ENCODE results near the gene ELFN1.

The ELFN1 gene

DNA sequence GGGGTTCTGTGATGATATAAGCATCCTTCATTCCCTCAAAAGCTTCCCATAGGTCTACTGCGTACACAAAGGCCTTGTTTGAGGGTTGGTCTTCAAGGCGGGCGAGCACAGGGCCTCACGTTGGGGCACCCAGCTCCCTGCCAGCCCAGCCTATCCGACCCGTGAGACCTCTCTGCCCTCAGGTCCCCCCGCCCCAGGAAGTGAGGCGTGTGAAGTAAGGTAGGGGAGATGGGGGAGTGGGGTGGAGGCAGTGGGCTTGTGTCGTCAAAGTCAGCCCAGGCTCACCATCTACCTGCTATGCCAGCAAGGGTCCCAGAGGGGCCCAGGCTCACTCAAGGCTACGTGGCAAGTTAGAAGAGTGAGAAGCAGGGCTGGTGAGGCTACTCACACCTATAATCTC is 47.6 kb upstream of the ELFN1 start:
- H3K4me3 ChIP-seq (replicated peaks; ENCODE audit: insufficient read depth, low read length): no peak overlapping the region
- no peaks in the 10 kb centered on the region for H3K27me3 ChIP-seq (ENCODE audit: insufficient read depth, poor library complexity, severe bottlenecking)
- no peak for DNase-seq (ENCODE audit: low read depth in 1 of 2, low spot score in 1 of 2)
- H3K27ac ChIP-seq (replicated peaks): no peak overlapping the region
- TF ChIP-seq POLR2AphosphoS5 (IDR thresholded peaks at IDR 0.05; ENCODE audit: low read depth): no peak

DNA sequence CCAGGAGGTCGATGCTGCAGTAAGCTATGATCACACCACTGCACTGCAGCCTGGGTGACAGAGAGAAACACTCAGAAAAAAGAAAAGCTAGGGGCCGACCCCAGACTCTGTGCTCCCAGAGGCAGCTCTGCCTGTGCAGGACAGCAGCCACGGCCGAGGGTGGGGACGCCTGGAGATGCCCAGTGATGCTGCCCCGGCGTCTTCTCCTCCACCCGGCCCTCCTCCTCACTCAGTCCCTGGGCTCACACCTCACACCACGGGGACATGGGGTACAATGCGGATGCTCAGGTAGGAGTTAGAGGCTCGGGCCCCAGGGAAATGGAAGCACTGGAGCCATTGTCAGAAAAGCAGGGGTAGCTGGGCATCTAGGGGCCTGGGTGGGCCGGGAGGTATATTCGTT is 46.3 kb upstream of the ELFN1 start:
- TF ChIP-seq, protein P1, sequence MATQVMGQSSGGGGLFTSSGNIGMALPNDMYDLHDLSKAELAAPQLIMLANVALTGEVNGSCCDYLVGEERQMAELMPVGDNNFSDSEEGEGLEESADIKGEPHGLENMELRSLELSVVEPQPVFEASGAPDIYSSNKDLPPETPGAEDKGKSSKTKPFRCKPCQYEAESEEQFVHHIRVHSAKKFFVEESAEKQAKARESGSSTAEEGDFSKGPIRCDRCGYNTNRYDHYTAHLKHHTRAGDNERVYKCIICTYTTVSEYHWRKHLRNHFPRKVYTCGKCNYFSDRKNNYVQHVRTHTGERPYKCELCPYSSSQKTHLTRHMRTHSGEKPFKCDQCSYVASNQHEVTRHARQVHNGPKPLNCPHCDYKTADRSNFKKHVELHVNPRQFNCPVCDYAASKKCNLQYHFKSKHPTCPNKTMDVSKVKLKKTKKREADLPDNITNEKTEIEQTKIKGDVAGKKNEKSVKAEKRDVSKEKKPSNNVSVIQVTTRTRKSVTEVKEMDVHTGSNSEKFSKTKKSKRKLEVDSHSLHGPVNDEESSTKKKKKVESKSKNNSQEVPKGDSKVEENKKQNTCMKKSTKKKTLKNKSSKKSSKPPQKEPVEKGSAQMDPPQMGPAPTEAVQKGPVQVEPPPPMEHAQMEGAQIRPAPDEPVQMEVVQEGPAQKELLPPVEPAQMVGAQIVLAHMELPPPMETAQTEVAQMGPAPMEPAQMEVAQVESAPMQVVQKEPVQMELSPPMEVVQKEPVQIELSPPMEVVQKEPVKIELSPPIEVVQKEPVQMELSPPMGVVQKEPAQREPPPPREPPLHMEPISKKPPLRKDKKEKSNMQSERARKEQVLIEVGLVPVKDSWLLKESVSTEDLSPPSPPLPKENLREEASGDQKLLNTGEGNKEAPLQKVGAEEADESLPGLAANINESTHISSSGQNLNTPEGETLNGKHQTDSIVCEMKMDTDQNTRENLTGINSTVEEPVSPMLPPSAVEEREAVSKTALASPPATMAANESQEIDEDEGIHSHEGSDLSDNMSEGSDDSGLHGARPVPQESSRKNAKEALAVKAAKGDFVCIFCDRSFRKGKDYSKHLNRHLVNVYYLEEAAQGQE (IDR thresholded peaks at IDR 0.05; ENCODE audit: insufficient replicate concordance, low read depth): no peak
- TF ChIP-seq, protein P2, sequence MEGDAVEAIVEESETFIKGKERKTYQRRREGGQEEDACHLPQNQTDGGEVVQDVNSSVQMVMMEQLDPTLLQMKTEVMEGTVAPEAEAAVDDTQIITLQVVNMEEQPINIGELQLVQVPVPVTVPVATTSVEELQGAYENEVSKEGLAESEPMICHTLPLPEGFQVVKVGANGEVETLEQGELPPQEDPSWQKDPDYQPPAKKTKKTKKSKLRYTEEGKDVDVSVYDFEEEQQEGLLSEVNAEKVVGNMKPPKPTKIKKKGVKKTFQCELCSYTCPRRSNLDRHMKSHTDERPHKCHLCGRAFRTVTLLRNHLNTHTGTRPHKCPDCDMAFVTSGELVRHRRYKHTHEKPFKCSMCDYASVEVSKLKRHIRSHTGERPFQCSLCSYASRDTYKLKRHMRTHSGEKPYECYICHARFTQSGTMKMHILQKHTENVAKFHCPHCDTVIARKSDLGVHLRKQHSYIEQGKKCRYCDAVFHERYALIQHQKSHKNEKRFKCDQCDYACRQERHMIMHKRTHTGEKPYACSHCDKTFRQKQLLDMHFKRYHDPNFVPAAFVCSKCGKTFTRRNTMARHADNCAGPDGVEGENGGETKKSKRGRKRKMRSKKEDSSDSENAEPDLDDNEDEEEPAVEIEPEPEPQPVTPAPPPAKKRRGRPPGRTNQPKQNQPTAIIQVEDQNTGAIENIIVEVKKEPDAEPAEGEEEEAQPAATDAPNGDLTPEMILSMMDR (IDR thresholded peaks at IDR 0.05; ENCODE audit: insufficient read depth, low read length): no peak
- TF ChIP-seq GABPA (IDR thresholded peaks at IDR 0.05; ENCODE audit: low read depth) (no peak), POLR2AphosphoS5 (IDR thresholded peaks at IDR 0.05; ENCODE audit: low read depth) (no peak), SPI1 (IDR thresholded peaks at IDR 0.05; ENCODE audit: borderline replicate concordance, low read depth) (no peak)
- no peak for DNase-seq (ENCODE audit: low read depth in 1 of 2, low spot score in 1 of 2)
- no peaks in the 10 kb centered on the region for H3K27me3 ChIP-seq (ENCODE audit: insufficient read depth, poor library complexity, severe bottlenecking)
- H3K4me3 ChIP-seq (replicated peaks; ENCODE audit: insufficient read depth, low read length): no peak overlapping the region
- H3K27ac ChIP-seq (replicated peaks): no peak overlapping the region

DNA sequence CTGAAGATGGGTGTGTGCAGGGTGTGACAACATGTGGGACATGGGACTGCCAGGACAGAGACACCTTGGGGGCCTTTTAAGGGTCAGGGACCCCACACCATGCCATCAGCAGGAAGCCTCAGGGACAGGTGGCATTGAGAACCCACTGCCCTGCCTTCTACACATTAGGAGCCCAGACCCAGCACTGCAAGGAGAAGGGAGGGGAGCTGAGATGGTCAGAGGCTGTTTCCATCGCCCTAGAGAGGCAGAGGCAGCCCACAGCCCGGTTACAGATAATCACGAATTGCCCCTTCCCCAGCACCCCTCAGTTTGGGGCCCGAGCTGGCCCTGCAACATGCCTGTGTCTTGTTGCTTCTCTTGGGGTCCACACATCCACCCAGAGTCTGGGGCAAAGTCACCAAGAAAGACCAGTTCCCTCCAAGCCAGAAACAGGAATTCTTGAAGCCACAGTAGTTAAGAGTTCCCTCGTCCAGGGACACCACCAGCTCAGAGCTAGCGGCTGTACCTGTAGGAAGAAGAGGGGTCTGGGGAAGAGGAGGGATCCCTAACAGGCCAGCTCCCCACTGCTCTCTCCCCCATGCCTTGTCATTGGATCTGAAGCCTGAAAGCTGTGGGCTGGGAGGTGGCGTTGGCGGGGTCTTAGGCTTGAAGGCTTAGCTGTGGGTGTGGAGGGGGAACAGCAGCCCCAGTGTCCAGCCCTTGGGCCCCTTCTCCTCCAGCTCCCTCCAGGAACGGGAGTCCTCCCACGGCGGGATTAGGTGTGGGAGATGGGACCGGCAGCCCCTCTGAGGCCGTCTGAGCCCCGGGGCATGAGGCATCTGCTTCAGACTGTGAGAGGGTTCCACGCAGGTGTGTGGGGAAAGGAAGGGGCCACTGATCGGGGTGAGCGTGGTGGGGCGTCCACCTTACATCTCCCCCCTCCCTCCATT is 44.8 kb upstream of the ELFN1 start:
- Histone ChIP-seq H3K27ac (replicated peaks) (no peak overlapping the region), H3K27me3 (ENCODE audit: insufficient read depth, poor library complexity, severe bottlenecking) (no peaks in the 10 kb centered on the region), H3K4me3 (replicated peaks; ENCODE audit: insufficient read depth, low read length) (no peak overlapping the region)
- no peak for TF ChIP-seq SPI1 (IDR thresholded peaks at IDR 0.05; ENCODE audit: borderline replicate concordance, low read depth)
- no peak for DNase-seq (ENCODE audit: low read depth in 1 of 2, low spot score in 1 of 2)

DNA sequence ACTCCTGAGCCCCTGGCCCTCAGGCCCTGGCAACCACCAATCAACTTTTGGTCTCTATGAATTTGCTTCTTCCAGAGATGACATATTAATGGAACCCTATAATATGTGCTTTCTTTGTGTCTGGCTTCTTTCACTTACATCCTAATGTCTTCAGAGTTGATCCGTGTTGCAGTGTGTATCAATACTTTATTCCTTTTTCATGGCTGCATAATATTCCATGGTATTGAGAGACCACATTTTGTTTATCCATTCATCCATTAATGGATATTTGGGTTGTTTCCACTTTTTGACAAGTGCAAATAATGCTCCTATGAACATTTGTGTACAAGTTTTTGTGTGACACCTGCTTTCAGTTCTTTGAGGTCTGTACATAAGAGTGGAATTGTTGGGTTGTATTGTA is 43.3 kb upstream of the ELFN1 start:
- Histone ChIP-seq H3K27me3 (ENCODE audit: insufficient read depth, poor library complexity, severe bottlenecking) (no peaks in the 10 kb centered on the region), H3K27ac (replicated peaks) (no peak overlapping the region), H3K4me3 (replicated peaks; ENCODE audit: insufficient read depth, low read length) (no peak overlapping the region)
- no peak for TF ChIP-seq POLR2AphosphoS5 (IDR thresholded peaks at IDR 0.05; ENCODE audit: low read depth)
- no peak for TF ChIP-seq SPI1 (IDR thresholded peaks at IDR 0.05; ENCODE audit: borderline replicate concordance, low read depth)
- TF ChIP-seq, protein P1 (IDR thresholded peaks at IDR 0.05; ENCODE audit: insufficient replicate concordance, low read depth): no peak
- TF ChIP-seq, protein P2 (IDR thresholded peaks at IDR 0.05; ENCODE audit: insufficient read depth, low read length): no peak
- no peak for TF ChIP-seq GABPA (IDR thresholded peaks at IDR 0.05; ENCODE audit: low read depth)
- DNase-seq (ENCODE audit: low read depth in 1 of 2, low spot score in 1 of 2): no peak
